Retinal pigment epithelial cell (primary cell): ENCODE measurements around the gene MYO18A.

Experiments
- DNase-seq: peaks from one replicate; pipeline ENCODE4 v3.0.0-alpha.2; 2010; ENCODE audit warnings: low read depth
- H3K4me3 ChIP-seq: 2 replicates; pipeline ENCODE4 v1.5.1; 2011; ENCODE audit warnings: mild to moderate bottlenecking, low read length, control low read depth, moderate library complexity
- CTCF ChIP-seq: conservative IDR thresholded peaks from 2 replicates; pipeline ENCODE4 v1.5.1; 2011; ENCODE audit warnings: low read depth, low read length, control low read depth, inconsistent platforms

The MYO18A gene

GRCh38 chr17:29193146-29193545 lies 12.9 kb upstream of the MYO18A start:
- no peak for TF ChIP-seq CTCF
- no peak overlapping the region for H3K4me3 ChIP-seq
- DNase-seq = no peak

GRCh38 chr17:29190592-29191207 lies 10.5 kb upstream of the MYO18A start:
- TF ChIP-seq CTCF = no peak
- no peak for DNase-seq

GRCh38 chr17:29190039-29190438 lies 9.8 kb upstream of the MYO18A start:
- no peak overlapping the region for H3K4me3 ChIP-seq
- no peak for DNase-seq
- TF ChIP-seq CTCF = no peak

More at GRCh38 chr17:29190592-29191207, 10.5 kb upstream of the MYO18A start:
- H3K4me3 ChIP-seq = no peak overlapping the region

GRCh38 chr17:29189355-29189754 lies 9.2 kb upstream of the MYO18A start:
- DNase-seq = no peak
- no peak for TF ChIP-seq CTCF
- no peak overlapping the region for H3K4me3 ChIP-seq

GRCh38 chr17:29181226-29181625 lies 1.0 kb upstream of the MYO18A start:
- TF ChIP-seq CTCF = no peak
- no peak for DNase-seq
- no peak overlapping the region for H3K4me3 ChIP-seq

GRCh38 chr17:29180788-29181160 lies 576 bp upstream of the MYO18A start:
- TF ChIP-seq CTCF = no peak
- no peak for DNase-seq
- peak overlapping the region; percentile 46 for H3K4me3 ChIP-seq

- peak overlapping the region; percentile 59 for H3K4me3 ChIP-seq
- no peak for TF ChIP-seq CTCF
- DNase-seq = no peak
These were observed 765 bp downstream of the MYO18A start for GRCh38 chr17:29179232-29180033.
